HG02840 (cell line): ENCODE results near the gene C14orf93.

Experiments used
- ATAC-seq: cut with Tn5 transposase; IDR thresholded peaks from one replicate; pipeline ENCODE4 v1.9.1; 2021; ENCODE audit warnings: mild to moderate bottlenecking, moderate library complexity, moderate number of reproducible peaks; ENCODE audit not compliant: unreplicated experiment, low FRiP score

C14orf93 gene

DNA sequence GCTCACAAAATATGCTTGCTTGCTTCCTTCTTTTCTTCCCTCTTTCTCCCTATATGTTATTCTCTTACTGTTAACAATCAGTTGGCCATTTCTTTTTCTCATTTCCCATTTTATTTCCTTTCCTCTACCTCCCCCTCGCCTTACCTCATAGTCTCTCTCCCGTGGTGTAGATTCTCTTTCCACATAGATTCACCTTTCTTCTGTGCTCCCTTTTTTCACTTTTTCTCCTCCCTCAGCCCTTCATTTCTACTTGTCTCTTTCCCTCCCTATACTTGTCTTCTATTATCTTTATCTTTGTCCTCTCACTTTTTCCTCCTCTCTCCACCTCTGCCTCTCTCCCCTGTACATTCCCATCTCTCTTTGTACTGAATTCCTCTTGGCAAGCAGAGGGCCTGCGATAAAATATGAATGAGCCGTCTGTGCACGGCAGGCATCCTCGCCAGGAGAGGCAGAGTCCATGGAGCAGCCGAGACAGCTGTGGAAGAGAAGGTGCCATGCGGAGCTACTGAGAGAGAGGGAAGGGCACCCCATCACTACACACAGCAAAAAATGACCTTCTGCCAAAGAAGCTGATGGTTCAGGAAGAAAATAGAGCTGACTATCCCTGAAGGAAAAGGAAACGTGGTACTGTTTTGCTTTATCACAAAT, 12.1 kb downstream of the C14orf93 start:
- no peak for ATAC-seq

- no peak for ATAC-seq
These were observed 12.9 kb downstream of the C14orf93 start for GRCh38 chr14:22996768-22997654.

- no peak for ATAC-seq
These were observed 13.9 kb downstream of the C14orf93 start for GRCh38 chr14:22995889-22996625.

DNA sequence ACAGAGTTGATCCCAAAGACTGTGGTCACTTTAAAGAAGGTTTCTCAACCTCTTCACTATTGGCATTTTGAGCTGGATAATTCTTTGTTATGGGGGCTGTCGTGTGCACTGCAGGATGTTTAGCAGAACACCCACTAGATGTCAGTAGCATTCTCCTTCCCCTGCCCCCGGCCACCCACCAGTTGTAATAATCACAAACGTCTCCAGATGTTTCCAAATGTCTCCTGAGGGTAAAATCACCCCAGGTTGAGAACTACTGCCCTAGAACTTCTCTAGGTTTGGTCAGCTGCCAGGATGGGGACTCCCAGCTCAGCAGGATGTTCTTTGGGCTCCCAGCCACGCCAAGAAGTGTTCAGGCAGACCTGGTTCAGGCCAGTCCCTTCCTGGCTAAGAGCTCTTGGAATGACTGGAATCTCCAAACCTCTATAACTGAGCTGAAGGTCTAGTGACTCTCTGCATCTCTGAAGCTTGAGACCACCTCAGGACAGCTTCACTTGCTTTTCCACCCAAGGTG, 15.1 kb downstream of the C14orf93 start:
- no peak for ATAC-seq

- no peak for ATAC-seq
These were observed 16.4 kb downstream of the C14orf93 start for GRCh38 chr14:22993517-22993916.

DNA sequence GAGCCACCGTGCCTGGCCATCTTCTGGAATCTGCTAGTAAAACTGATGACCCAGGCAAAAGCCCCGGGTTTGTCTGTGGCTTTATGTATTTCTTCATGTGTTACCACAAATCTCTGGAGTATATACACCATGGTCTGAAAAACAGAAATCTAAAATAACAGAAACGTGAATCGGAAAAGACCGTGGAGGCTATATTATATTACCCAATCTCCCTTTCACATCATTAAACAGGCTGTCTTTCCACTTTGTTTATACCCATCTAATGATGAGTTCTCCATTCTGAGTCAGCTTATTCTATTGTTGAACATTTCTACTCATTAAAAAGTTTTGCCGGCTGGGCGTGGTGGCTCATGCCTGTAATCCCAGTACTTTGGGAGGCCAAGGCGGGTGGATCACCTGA, 18.1 kb downstream of the C14orf93 start:
- ATAC-seq, result no peak

DNA sequence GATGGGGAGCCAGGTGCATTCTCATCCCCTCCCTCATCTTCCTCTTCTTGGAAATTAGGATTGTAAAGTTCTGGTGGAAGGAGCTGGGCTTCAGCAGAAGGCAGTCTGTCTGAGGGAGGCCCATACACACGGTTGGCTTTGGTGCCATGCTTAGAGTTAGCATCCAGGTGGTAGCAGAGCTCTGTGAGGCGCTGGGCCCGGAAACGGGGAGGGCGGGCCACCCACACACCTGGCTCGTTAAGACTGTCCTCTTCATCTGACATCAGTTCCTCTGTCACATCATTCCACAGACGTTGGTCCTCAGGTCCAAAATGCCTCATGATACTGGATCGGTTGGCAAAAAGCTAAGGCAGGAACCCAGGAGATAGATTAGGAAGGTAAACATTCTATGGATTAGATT, 22.7 kb downstream of the C14orf93 start:
- ATAC-seq, result no peak

- ATAC-seq, result no peak
These were observed 23.4 kb downstream of the C14orf93 start for GRCh38 chr14:22986508-22987054.

DNA sequence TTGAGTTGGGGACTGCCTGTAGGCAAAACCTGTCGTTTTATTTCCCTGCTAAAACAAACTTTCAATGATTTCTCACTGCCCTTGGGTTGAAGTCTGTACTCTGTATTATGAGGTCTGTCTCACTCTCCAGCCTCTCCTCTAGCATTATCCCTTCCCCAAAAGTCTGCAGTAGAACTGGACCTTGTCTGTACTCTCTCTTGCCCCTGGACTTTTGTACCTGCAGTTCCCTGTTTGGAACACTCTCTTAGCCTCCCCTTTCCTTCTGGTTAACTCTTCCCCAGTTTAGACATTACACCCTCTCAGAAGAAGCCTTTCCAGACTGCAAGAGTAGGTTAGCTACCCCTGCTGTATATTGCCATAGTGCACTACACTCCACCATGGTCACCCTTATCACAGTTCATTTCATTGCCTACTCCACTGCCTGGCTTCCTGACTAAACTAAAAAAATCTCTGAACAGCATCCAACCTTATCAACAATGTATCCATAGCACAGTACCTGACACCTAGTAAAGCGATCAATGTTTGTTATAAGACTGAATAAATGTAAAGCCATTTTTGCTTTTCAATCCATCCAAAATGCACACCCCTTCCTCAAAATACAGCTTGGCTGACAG, 23.9 kb downstream of the C14orf93 start:
- ATAC-seq, result no peak

GRCh38 chr14:22984959-22985658, 24.8 kb downstream of the C14orf93 start:
- ATAC-seq, result no peak

- ATAC-seq, result no peak
These were observed 27.3 kb downstream of the C14orf93 start, which contains the start of gene AJUBA for GRCh38 chr14:22982477-22983245. AJUBA (minus strand) TSS chr14:22982551; CDS start chr14:22982266, 285 bp downstream.

DNA sequence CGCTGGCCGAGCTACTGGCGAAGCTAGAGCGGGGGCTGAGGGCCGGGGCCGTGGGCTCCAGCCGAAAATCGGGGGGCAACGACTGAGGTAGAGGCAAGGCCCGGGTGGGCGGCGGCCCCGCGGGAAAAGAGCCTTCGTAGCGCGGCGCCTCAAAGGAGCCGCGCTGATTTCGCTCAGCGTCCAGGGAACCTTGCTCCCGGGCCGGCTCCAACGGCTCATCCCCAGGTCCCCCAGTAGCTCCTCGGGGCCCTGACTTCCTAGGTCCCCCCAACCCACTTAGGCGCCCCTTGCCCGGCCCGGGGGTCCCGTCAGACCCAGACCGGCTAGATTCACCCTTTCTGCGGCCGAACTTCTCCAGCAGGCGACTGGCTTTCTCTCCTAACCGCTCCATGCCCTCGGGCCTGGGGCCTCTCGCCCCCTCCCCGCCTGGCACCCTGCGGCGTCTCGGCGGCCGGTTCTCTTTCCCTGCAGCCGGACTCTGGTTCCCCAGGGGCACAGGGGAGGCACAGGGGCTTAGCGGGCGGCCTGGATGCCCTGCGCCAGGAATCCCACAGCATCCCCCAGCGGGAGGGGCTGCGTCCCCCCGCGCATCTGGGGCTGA, 28.0 kb downstream of the C14orf93 start:
- ATAC-seq, result no peak

DNA sequence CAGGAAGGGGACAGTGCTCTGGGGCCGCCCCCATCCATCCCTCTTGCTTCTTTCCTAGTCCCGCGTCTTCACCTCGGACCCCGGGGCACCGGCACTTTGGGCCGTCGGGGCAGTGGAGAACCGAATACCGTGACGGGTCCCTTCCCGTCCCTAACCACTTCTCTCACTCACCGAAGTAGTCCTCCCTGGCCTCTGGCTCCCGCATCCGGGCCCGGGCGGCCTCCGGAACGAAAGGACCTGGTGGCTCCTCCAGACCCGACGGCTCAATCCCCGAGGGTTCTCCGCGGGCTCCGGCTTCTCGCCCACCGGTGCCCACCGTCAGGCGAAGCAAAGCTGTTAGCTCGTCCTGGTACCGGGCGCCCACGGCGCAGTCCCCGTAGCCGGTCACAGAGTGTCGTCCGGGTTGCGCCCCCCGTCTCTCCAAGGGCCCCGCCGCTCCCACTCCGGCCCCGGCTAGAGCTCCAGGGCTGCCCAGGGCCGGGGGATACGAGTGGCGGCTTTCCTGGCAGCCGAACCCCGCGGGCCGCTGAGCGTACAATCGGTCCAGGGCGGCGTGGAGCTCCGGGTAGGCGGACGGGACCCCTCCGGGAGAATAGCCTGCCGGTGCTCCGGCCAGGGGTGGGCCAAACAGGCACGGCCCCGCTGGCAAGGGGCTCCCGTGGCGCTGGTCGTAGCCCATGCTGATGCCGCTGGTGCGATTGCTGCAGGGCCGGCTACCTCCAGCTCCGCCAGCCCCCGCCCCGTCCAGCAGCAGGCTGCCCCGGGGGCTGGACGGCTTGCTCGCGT, 28.7 kb downstream of the C14orf93 start:
- no peak for ATAC-seq

DNA sequence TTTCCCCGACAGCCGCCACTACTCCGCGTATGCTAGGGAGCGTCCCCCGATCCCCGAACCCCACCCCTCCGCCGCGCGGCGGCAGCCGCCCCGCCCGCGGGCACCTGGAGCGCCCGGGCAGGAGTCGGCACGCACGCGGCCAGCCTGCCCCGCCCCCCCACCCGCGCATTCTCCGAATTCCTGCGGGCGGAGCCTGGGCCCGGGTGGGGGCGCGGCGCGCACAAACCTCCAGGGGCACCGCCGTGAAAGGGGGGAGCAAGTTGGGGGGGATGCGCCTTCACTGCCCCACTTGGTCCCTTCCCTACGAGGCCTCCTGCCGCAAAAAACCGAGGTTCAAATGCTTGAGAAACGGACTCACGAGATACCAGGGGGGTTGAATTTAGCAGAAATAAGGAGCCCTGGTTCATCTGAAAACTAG, 29.3 kb downstream of the C14orf93 start:
- ATAC-seq, result no peak

DNA sequence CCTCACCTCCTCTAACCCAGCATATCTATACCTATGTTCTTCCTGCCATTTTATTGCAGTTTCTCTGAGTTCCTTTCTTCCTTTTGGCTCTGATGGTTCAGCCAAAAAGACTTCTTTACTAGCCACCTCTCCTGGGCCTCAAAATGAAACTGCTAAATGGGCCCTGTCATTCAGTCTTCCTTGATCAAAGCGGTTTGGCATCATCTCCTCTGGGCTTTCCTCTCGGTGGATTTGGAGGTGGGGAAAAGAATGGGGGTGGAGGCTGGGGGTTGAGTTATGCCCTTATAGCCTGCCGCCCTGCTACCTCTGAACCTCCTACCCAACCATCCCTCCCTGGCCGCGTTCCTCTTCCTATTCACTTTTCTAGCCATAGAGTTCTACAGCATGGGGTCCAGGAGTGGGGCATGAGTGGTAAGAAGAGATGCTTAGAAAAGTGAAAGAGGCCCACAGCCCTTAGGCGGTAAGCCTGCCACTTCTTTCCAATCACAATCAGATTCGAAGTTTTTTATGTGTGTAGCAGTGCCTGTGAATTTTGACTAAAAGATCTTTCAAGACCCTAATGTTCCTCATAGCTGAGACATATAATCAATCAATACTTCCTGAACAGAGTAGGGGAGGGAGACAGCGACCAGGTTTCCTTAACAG, 30.1 kb downstream of the C14orf93 start:
- ATAC-seq, result no peak

DNA sequence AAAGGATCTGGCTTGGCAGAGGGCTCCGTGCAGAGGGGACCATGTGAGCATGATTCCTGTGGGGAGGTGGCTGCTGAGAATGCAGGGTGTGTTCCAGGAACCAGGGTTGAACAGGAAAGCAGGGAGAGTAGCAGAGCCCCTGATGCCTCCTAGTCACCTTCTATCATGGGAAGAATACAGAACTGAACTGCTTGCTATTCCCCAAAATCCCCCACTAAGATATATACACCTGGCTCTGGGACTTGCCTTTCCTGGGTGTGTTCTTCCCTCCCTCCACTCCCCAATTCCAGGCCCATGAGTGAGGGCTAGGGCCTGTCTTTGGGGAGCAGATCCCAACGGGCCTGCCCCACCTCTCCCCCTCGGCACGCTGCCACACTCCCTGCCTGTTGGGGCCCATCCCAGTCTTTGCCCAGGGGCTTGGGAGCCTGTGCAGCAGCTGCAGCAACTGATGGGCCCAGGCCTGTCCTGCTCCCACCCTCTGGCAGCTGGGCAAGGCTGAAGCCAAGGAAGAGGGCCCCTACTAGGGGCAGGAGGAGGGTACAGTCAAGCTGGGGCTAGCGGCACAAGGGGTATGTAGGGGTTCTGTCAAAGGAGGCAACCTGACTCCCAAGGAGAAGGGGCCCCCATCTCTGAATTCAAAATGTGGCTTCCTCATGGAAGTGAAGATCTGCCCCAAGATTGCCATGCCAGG, 30.8 kb downstream of the C14orf93 start:
- no peak for ATAC-seq

DNA sequence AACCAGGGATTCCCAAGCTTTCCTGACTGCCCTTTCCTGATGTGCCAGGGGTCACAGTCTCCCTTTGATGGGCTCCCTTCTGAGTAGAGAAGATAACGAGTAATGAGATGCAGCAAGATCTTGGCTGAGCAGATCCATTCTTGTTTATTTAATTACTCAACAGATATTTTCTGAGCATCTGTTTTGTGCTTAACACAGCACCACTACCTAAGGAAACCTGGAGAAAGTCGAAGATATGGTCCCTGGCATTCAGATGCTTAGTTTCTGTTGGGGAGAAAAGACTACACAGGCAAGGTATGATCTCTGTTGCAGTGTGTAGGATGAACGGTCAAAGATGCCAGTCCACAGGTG, 31.5 kb downstream of the C14orf93 start:
- ATAC-seq, result no peak
